ENCODE data around the gene PPARG. TPM values are rescaled to one million over a fixed set of nuclear protein-coding genes. Genes with fewer than 3 reads are reported as not detected.

PPARG gene
- total and polyA plus RNA-seq, 2 experiments from 2014 or later: 0.49 to 0.76 TPM

- no peak overlapping the region for H3K9ac ChIP-seq
- no peak overlapping the region for H3K27ac ChIP-seq
- peaks cover 9% of the 10 kb centered on the region; the same call in 1 of the 2 replicates for H3F3A ChIP-seq (ENCODE audit: insufficient read depth)
- H3K36me3 ChIP-seq (ENCODE audit: low read depth): no peaks in the 10 kb centered on the region
- H2AFZ ChIP-seq: no peak overlapping the region
- TF ChIP-seq EZH2 (IDR thresholded peaks at IDR 0.05; ENCODE audit: insufficient read depth, poor library complexity, severe bottlenecking): no peak
- no peak for TF ChIP-seq EZH2phosphoT487 (IDR thresholded peaks at IDR 0.05; ENCODE audit: insufficient read depth, low read depth)
- H3K4me1 ChIP-seq (ENCODE audit: insufficient read depth): peaks cover 5% of the 10 kb centered on the region; the same call in 1 of the 2 replicates
- H3K79me2 ChIP-seq (ENCODE audit: insufficient read depth): no peaks in the 10 kb centered on the region
- no peak overlapping the region for H3K4me3 ChIP-seq
- H3K9me3 ChIP-seq (ENCODE audit: low read depth): no peaks in the 10 kb centered on the region
- peak; percentile 20 for DNase-seq
- in situ Hi-C loops (cut with MboI): no loop called here
- H3K4me2 ChIP-seq (ENCODE audit: unreplicated experiment): no peak overlapping the region
- no peaks in the 10 kb centered on the region for H4K20me1 ChIP-seq (ENCODE audit: insufficient read depth)
- no peaks in the 10 kb centered on the region for H3K9me2 ChIP-seq (ENCODE audit: insufficient read depth)
- peaks cover 12% of the 10 kb centered on the region; the same call in 1 of the 2 replicates for H3K27me3 ChIP-seq (replicated peaks; ENCODE audit: insufficient read depth)
- 31 to 32% methylated on average over 18 to 21 of the region's 21 CpGs for WGBS, 2 experiments (ENCODE audit: low coverage in 1 of 2, low lambda C conversion rate in 2 of 2, missing lambda C conversion rate in 2 of 2)
Measured at GRCh38 chr3:12440927-12441714, 152.3 kb downstream of the PPARG start.

- Histone ChIP-seq H3K9me3 (ENCODE audit: low read depth) (no peaks in the 10 kb centered on the region), H3K27ac (no peak overlapping the region), H3K4me1 (ENCODE audit: insufficient read depth) (no peaks in the 10 kb centered on the region), H3K4me3 (no peak overlapping the region), H3K79me2 (ENCODE audit: insufficient read depth) (no peaks in the 10 kb centered on the region), H3K36me3 (ENCODE audit: low read depth) (no peaks in the 10 kb centered on the region), H3K27me3 (replicated peaks; ENCODE audit: insufficient read depth) (peaks cover 15% of the 10 kb centered on the region), H3K9me2 (ENCODE audit: insufficient read depth) (no peaks in the 10 kb centered on the region), H3F3A (ENCODE audit: insufficient read depth) (no peaks in the 10 kb centered on the region), H4K20me1 (ENCODE audit: insufficient read depth) (no peaks in the 10 kb centered on the region), H3K4me2 (ENCODE audit: unreplicated experiment) (no peak overlapping the region), H2AFZ (no peak overlapping the region), H3K9ac (no peak overlapping the region)
- TF ChIP-seq EZH2 (IDR thresholded peaks at IDR 0.05; ENCODE audit: insufficient read depth, poor library complexity, severe bottlenecking): no peak
- no peak for TF ChIP-seq EZH2phosphoT487 (IDR thresholded peaks at IDR 0.05; ENCODE audit: insufficient read depth, low read depth)
- WGBS, 2 experiments (ENCODE audit: low coverage in 1 of 2, low lambda C conversion rate in 2 of 2, missing lambda C conversion rate in 2 of 2): 87% methylated on average over 20 of the region's 20 CpGs
- in situ Hi-C loops (cut with MboI): no loop called here
- no peak for DNase-seq
Measured at GRCh38 chr3:12442654-12443501, 154.0 kb downstream of the PPARG start.

DNA sequence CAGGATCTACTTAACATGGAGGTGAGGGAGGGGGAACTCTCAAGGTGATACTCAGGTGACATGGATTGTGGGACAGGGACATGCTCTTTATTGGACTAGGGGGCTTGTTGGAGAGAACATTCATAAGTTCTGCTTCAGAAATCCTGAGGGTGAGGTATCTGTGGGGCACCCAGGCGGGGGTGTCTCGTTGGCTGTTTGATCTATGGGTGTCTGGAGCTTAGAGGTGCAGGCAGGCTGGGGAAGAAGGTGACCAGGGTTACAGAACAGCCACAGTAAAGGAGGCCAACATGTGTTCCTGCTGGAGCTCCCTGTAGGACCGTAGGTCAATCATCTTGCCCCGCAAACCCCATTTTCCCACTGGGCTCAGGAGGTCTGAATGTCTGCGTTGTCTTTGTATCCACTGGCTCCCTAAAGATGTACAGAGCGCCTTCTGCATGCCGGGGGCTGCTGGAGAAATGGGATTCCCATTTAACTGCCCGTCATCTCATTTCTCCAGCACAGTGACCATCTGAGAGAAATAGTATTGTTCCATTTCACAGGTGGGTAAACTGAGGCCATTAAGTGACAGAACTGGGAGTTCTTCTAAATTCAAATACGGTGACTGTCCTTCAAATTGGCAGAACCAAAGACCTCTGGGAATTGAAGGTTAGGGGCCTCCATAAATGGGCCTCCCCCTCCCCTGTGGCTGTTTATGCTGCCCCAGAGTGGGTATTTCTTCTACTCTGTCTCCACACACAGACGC is 155.1 kb downstream of the PPARG start:
- Histone ChIP-seq H3K27ac (no peak overlapping the region), H3K9ac (no peak overlapping the region), H3F3A (ENCODE audit: insufficient read depth) (no peaks in the 10 kb centered on the region), H3K36me3 (ENCODE audit: low read depth) (no peaks in the 10 kb centered on the region), H3K9me3 (ENCODE audit: low read depth) (no peaks in the 10 kb centered on the region), H3K4me1 (ENCODE audit: insufficient read depth) (no peaks in the 10 kb centered on the region), H3K4me3 (no peak overlapping the region), H3K9me2 (ENCODE audit: insufficient read depth) (no peaks in the 10 kb centered on the region), H3K4me2 (ENCODE audit: unreplicated experiment) (no peak overlapping the region), H2AFZ (no peak overlapping the region), H3K79me2 (ENCODE audit: insufficient read depth) (no peaks in the 10 kb centered on the region), H3K27me3 (replicated peaks; ENCODE audit: insufficient read depth) (peaks cover 15% of the 10 kb centered on the region), H4K20me1 (ENCODE audit: insufficient read depth) (no peaks in the 10 kb centered on the region)
- TF ChIP-seq EZH2phosphoT487 (IDR thresholded peaks at IDR 0.05; ENCODE audit: insufficient read depth, low read depth) (no peak), EZH2 (IDR thresholded peaks at IDR 0.05; ENCODE audit: insufficient read depth, poor library complexity, severe bottlenecking) (no peak)
- WGBS, 2 experiments (ENCODE audit: low coverage in 1 of 2, low lambda C conversion rate in 2 of 2, missing lambda C conversion rate in 2 of 2): 83 to 87% methylated on average over 10 of the region's 10 CpGs
- in situ Hi-C loops (cut with MboI): no loop called here
- no peak for DNase-seq
